HUES6 (cell line): ENCODE results near the gene PARD3B.

Experiments used
- H3K27ac ChIP-seq: 2 replicates; pipeline ENCODE4 v1.7.0; 2013; ENCODE audit warnings: low read depth, mild to moderate bottlenecking, low read length, inconsistent platforms
- H3K27me3 ChIP-seq: 2 replicates; pipeline ENCODE4 v1.6.1; 2013; ENCODE audit warnings: low read length; ENCODE audit not compliant: control insufficient read depth, insufficient read depth
- H3K36me3 ChIP-seq: 2 replicates; pipeline ENCODE4 v1.6.1; 2013; ENCODE audit warnings: low read length; ENCODE audit not compliant: control insufficient read depth, insufficient read depth
- H3K4me1 ChIP-seq: 2 replicates; pipeline ENCODE4 v1.6.1; 2013; ENCODE audit warnings: low read length; ENCODE audit not compliant: control insufficient read depth, insufficient read depth
- H3K4me3 ChIP-seq: 2 replicates; pipeline ENCODE4 v1.5.1; 2013; ENCODE audit warnings: low read depth, low read length
- H3K9ac ChIP-seq: one replicate; pipeline ENCODE4 v1.6.1; 2013; ENCODE audit warnings: mild to moderate bottlenecking, low read length
- H3K9me3 ChIP-seq: 2 replicates; pipeline ENCODE4 v1.6.1; 2013; ENCODE audit warnings: low read depth, low read length; ENCODE audit not compliant: control insufficient read depth, insufficient read depth

The PARD3B gene

GRCh38 chr2:205629091-205629776 lies 1084.0 kb downstream of the PARD3B start:
- no peak overlapping the region for H3K4me3 ChIP-seq
- H3K4me1 ChIP-seq, result peaks cover 8% of the 10 kb centered on the region
- H3K9me3 ChIP-seq, result no peaks in the 10 kb centered on the region; the same call in 1 of the 2 replicates
- no peaks in the 10 kb centered on the region for H3K36me3 ChIP-seq
- H3K27me3 ChIP-seq, result no peaks in the 10 kb centered on the region
- H3K9ac ChIP-seq, result no peak overlapping the region
- H3K27ac ChIP-seq, result no peak overlapping the region

- no peak overlapping the region for H3K4me3 ChIP-seq
- no peak overlapping the region for H3K9ac ChIP-seq
- H3K36me3 ChIP-seq, result no peaks in the 10 kb centered on the region
- peaks cover 13% of the 10 kb centered on the region for H3K4me1 ChIP-seq
- H3K27ac ChIP-seq, result no peak overlapping the region
- H3K9me3 ChIP-seq, result no peaks in the 10 kb centered on the region; the same call in 1 of the 2 replicates
- no peaks in the 10 kb centered on the region for H3K27me3 ChIP-seq
Measured at GRCh38 chr2:205633994-205634393, 1088.7 kb downstream of the PARD3B start.

- Histone ChIP-seq H3K9me3 (no peaks in the 10 kb centered on the region; the same call in 1 of the 2 replicates), H3K4me3 (no peak overlapping the region)
Measured at GRCh38 chr2:205636549-205637319, 1091.5 kb downstream of the PARD3B start.

GRCh38 chr2:205637320-205637602 lies 1092.0 kb downstream of the PARD3B start:
- Histone ChIP-seq H3K36me3 (no peaks in the 10 kb centered on the region), H3K27ac (no peak overlapping the region), H3K9me3 (no peaks in the 10 kb centered on the region; the same call in 1 of the 2 replicates), H3K4me1 (peaks cover 15% of the 10 kb centered on the region; the same call in 1 of the 2 replicates), H3K9ac (no peak overlapping the region), H3K27me3 (no peaks in the 10 kb centered on the region), H3K4me3 (no peak overlapping the region)

More at GRCh38 chr2:205636549-205637319, 1091.5 kb downstream of the PARD3B start:
- H3K36me3 ChIP-seq, result no peaks in the 10 kb centered on the region
- H3K27ac ChIP-seq, result no peak overlapping the region
- H3K9ac ChIP-seq, result no peak overlapping the region
- H3K27me3 ChIP-seq, result no peaks in the 10 kb centered on the region
- H3K4me1 ChIP-seq, result peaks cover 15% of the 10 kb centered on the region; the same call in 1 of the 2 replicates

- Histone ChIP-seq H3K27me3 (no peaks in the 10 kb centered on the region), H3K9me3 (no peaks in the 10 kb centered on the region), H3K4me3 (no peak overlapping the region), H3K36me3 (no peaks in the 10 kb centered on the region), H3K9ac (no peak overlapping the region), H3K27ac (no peak overlapping the region), H3K4me1 (peaks cover 22% of the 10 kb centered on the region)
Measured at GRCh38 chr2:205637779-205638503, 1092.7 kb downstream of the PARD3B start.

DNA sequence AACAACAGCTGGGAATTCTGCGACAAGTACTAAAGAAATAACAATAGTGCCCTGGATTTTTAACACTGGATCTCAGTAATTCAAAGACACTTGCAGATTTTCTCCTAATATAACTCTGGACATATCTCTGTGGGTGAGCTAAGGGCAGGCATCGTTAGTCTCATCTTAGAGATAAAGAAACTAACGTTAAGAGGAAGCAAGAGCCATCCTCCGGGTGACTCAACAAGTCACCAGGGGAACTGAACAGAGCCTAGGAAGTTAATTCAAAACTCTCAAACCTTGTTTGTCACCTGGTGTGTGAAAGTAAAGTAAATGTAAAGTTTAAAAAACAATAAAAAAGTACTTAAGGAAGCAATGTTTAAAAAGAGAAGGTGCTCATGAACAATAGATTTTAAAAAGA lies 1095.4 kb downstream of the PARD3B start:
- no peaks in the 10 kb centered on the region for H3K27me3 ChIP-seq

GRCh38 chr2:205642599-205643356 lies 1097.5 kb downstream of the PARD3B start:
- Histone ChIP-seq H3K4me3 (no peak overlapping the region), H3K27ac (no peak overlapping the region), H3K36me3 (no peaks in the 10 kb centered on the region), H3K9ac (no peak overlapping the region), H3K9me3 (no peaks in the 10 kb centered on the region), H3K27me3 (no peaks in the 10 kb centered on the region), H3K4me1 (peaks cover 27% of the 10 kb centered on the region)

More for the DNA sequence above, 1095.4 kb downstream of the PARD3B start:
- H3K27ac ChIP-seq, result no peak overlapping the region
- H3K9me3 ChIP-seq, result no peaks in the 10 kb centered on the region
- H3K9ac ChIP-seq, result no peak overlapping the region
- no peak overlapping the region for H3K4me3 ChIP-seq
- peaks cover 24% of the 10 kb centered on the region for H3K4me1 ChIP-seq
- no peaks in the 10 kb centered on the region for H3K36me3 ChIP-seq

- no peak overlapping the region for H3K4me3 ChIP-seq
- H3K27me3 ChIP-seq, result no peaks in the 10 kb centered on the region
- no peaks in the 10 kb centered on the region for H3K9me3 ChIP-seq
- H3K9ac ChIP-seq, result no peak overlapping the region
- peaks cover 26% of the 10 kb centered on the region for H3K4me1 ChIP-seq
- H3K27ac ChIP-seq, result no peak overlapping the region
- no peaks in the 10 kb centered on the region for H3K36me3 ChIP-seq
Measured at GRCh38 chr2:205643391-205643885, 1098.2 kb downstream of the PARD3B start.

GRCh38 chr2:205644018-205644417 lies 1098.7 kb downstream of the PARD3B start:
- no peaks in the 10 kb centered on the region for H3K9me3 ChIP-seq
- H3K4me3 ChIP-seq, result no peak overlapping the region
- no peaks in the 10 kb centered on the region for H3K36me3 ChIP-seq
- H3K27me3 ChIP-seq, result no peaks in the 10 kb centered on the region
- no peak overlapping the region for H3K27ac ChIP-seq
- peaks cover 26% of the 10 kb centered on the region for H3K4me1 ChIP-seq
- H3K9ac ChIP-seq, result no peak overlapping the region

DNA sequence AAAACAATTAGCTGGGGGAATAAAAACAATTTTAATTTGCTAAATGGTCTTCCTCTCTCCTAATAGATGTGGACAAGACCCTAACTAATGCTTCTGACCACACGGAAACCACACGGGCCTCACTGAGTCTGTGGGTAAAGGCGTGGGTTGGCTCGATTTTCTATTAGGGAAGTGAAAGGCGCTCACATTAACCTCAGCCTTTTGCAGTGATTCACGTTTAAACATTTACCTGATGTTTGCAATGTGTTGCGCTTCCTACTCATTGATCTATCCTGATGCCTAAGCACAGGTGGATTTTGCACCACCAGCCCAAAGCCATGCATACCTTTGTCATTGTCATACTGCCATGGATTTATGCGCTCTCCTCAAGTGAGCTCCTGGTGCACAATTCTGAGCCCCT lies 1101.4 kb downstream of the PARD3B start:
- H3K27ac ChIP-seq, result no peak overlapping the region
- no peaks in the 10 kb centered on the region for H3K36me3 ChIP-seq
- no peak overlapping the region for H3K4me3 ChIP-seq
- no peaks in the 10 kb centered on the region for H3K9me3 ChIP-seq
- no peaks in the 10 kb centered on the region for H3K27me3 ChIP-seq
- no peak overlapping the region for H3K9ac ChIP-seq
- H3K4me1 ChIP-seq, result peaks cover 31% of the 10 kb centered on the region
